NB4 (cell line): Measurements from ENCODE around the gene SLC30A2.

Experiments
- DNase-seq: peaks from one replicate; pipeline ENCODE4 v3.0.0; 2010; ENCODE audit warnings: low read depth
- H3K4me3 ChIP-seq: one replicate; pipeline ENCODE4 v1.5.1; 2011; ENCODE audit warnings: mild to moderate bottlenecking, low read depth, low read length, moderate library complexity
- MAX ChIP-seq: IDR thresholded peaks from 2 replicates; pipeline ENCODE4 v1.6.1; 2011; ENCODE audit warnings: low read depth, low read length
- MYC ChIP-seq: IDR thresholded peaks from 2 replicates; pipeline ENCODE4 v1.6.1; 2011; ENCODE audit warnings: low read depth, low read length
- POLR2A ChIP-seq: IDR thresholded peaks from 2 replicates; pipeline ENCODE4 v1.6.1; 2011; ENCODE audit warnings: mild to moderate bottlenecking; ENCODE audit not compliant: insufficient read length; ENCODE audit errors: extremely low read depth
- TF ChIP-seq, protein P1 (sequence below): IDR thresholded peaks from one replicate; pipeline ENCODE4 v1.5.1; 2012; ENCODE audit warnings: low read depth, low read length

Gene SLC30A2

DNA sequence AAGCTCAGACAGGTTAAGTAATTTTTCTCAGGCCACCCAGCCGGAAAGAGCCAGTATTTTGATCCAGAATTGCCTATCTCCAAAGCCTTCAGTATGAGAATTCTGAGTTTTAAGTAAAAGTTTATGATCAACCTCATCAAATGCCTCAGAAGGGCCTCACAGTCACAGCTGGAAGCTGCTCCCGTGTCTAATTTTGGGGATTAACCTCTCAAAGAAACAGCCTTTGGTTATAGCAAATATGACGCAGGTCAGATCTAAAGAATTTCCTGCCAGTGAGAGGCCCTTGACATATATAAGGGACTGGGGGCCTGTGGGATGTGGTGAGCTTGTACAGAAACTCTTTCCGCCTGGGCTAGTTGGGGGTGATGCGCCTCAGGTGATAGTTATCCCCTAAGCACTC lies 22.1 kb downstream of the SLC30A2 start:
- no peak for DNase-seq
- TF ChIP-seq MYC: no peak
- TF ChIP-seq MAX: no peak
- TF ChIP-seq, protein P1, sequence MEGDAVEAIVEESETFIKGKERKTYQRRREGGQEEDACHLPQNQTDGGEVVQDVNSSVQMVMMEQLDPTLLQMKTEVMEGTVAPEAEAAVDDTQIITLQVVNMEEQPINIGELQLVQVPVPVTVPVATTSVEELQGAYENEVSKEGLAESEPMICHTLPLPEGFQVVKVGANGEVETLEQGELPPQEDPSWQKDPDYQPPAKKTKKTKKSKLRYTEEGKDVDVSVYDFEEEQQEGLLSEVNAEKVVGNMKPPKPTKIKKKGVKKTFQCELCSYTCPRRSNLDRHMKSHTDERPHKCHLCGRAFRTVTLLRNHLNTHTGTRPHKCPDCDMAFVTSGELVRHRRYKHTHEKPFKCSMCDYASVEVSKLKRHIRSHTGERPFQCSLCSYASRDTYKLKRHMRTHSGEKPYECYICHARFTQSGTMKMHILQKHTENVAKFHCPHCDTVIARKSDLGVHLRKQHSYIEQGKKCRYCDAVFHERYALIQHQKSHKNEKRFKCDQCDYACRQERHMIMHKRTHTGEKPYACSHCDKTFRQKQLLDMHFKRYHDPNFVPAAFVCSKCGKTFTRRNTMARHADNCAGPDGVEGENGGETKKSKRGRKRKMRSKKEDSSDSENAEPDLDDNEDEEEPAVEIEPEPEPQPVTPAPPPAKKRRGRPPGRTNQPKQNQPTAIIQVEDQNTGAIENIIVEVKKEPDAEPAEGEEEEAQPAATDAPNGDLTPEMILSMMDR: no peak
- no peak for TF ChIP-seq POLR2A
- H3K4me3 ChIP-seq: no peak overlapping the region

DNA sequence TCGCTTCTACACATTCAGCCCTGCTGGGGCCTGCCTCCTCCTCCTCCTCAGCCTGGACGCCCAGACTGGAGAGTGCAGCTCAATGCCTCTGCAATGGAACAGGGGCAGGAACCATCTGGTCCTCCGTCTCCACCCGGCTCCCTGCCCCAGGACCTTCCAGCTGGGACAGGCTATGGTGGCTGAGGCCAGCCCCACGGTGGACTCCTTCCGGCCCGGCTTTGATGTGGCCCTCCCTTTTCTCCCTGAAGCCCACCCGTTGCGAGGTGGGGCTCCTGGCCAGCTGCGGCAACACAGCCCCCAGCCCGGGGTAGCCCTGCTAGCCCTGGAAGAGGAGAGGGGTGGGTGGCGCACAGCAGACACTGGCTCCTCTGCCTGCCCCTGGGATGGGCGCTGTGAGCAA lies 22.9 kb downstream of the SLC30A2 start:
- H3K4me3 ChIP-seq: no peak overlapping the region
- TF ChIP-seq MAX: no peak
- TF ChIP-seq, protein P1: no peak
- no peak for TF ChIP-seq POLR2A
- TF ChIP-seq MYC: no peak
- no peak for DNase-seq

DNA sequence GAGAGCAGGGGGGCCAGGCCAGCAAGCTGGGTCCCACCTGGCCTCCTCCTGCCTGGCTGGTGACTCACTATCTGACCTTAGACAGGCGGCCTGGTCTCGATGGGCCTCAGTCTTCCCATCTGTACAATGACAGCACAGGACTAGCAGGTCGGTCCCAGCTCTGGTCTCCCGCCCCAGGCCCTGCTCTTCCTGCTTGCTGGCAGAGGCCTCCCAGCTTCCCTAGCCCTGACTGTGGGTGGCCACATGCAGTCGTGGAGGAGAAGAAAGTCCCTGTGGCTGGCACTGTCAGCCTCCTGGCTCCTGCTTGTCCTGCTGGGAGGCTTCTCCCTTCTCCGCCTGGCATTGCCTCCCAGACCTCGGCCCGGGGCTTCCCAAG lies 23.5 kb downstream of the SLC30A2 start:
- TF ChIP-seq POLR2A: no peak
- no peak for TF ChIP-seq MYC
- TF ChIP-seq MAX: no peak
- TF ChIP-seq, protein P1: no peak
- no peak for DNase-seq
- H3K4me3 ChIP-seq: no peak overlapping the region

GRCh38 chr1:26021647-26022403 lies 24.1 kb downstream of the SLC30A2 start, which contains the start of gene EXTL1:
TSS of gene EXTL1 (plus strand) at chr1:26021775. CDS start at chr1:26022647, 872 bp downstream.
- peak; percentile 44 for DNase-seq
- no peak within 1 kb of the TSS for H3K4me3 ChIP-seq
- TF ChIP-seq MAX (no peak), POLR2A (no peak), MYC (no peak)
- TF ChIP-seq, protein P1: no peak

GRCh38 chr1:26020941-26021646 lies 24.8 kb downstream of the SLC30A2 start:
- TF ChIP-seq MAX (no peak), POLR2A (no peak), MYC (no peak)
- TF ChIP-seq, protein P1: no peak
- DNase-seq: no peak
- no peak overlapping the region for H3K4me3 ChIP-seq
